Upper lobe of left lung (tissue), 4 donors: ENCODE results near the gene MVB12B.

Experiments used
- EP300 ChIP-seq, 4 donors: sonication (generic); formaldehyde crosslinking; IDR thresholded peaks; one replicate each; pipeline ENCODE4 v1.5.1; 2017; ENCODE audit warnings: antibody characterized with exemption in 4 of 4, control low read depth in 2 of 4
- POLR2A ChIP-seq, 4 donors: fragments of 450-650 bp; IDR thresholded peaks; one replicate each; pipeline ENCODE4 v1.5.1; 2016 to 2017; ENCODE audit warnings: antibody characterized with exemption in 4 of 4, mild to moderate bottlenecking in 2 of 4
- POLR2AphosphoS5 ChIP-seq, 2 donors: sonication (generic); formaldehyde crosslinking; IDR thresholded peaks; one replicate each; pipeline ENCODE4 v1.5.1; 2017; ENCODE audit warnings: antibody characterized with exemption in 2 of 2
- TF ChIP-seq, protein P1 (sequence below), 6 experiments: fragments of 450-650 bp in 4 of 6; fragments of 200-600 bp in 2 of 6; sonication (generic) in 2 of 6; IDR thresholded peaks; one replicate each; pipeline ENCODE4 v1.5.1; 2016 to 2019; ENCODE audit warnings: antibody characterized with exemption in 6 of 6

DNA sequence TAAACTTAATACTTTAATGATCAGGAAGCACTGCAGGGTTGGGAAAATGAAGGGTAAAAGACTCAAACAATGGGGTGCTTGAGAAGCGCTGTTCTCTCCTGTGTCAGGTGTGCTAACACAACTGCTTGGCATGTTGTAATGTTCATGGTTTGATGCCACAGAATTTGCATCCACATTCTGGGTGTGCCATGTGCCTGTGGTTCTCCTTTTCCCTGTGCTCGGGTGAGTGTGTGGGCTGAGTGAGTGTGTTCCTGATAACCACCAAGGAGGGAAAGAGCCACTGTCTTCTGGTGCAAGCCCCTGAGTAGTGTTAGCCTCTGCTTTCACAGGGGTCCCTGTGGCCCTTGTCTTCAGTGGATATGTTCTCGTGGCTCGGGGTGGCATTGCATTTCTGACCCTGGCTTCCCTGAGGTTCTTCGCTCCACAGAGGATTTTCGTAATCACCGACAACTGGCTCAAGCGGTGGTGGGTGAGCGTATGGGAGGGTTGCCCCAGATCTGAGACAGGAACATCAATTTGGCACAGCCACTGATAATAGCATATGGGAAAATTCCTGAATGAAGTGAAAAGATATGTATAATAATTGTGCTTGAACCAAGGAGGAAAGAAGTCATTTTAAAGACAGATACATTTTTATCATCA, 102.0 kb downstream of the MVB12B start:
- TF ChIP-seq POLR2AphosphoS5 (IDR thresholded peaks at IDR 0.05) (no peak), POLR2A (IDR thresholded peaks at IDR 0.05) (no peak), EP300 (IDR thresholded peaks at IDR 0.05) (no peak)
- TF ChIP-seq, protein P1, sequence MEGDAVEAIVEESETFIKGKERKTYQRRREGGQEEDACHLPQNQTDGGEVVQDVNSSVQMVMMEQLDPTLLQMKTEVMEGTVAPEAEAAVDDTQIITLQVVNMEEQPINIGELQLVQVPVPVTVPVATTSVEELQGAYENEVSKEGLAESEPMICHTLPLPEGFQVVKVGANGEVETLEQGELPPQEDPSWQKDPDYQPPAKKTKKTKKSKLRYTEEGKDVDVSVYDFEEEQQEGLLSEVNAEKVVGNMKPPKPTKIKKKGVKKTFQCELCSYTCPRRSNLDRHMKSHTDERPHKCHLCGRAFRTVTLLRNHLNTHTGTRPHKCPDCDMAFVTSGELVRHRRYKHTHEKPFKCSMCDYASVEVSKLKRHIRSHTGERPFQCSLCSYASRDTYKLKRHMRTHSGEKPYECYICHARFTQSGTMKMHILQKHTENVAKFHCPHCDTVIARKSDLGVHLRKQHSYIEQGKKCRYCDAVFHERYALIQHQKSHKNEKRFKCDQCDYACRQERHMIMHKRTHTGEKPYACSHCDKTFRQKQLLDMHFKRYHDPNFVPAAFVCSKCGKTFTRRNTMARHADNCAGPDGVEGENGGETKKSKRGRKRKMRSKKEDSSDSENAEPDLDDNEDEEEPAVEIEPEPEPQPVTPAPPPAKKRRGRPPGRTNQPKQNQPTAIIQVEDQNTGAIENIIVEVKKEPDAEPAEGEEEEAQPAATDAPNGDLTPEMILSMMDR (IDR thresholded peaks at IDR 0.05), result no peak
